Peyer's patch (tissue), 4 donors: ENCODE measurements around the gene PCDHGA8.
"Not testable (repeated sequence)": the region's sequence is repeated elsewhere in the genome, so short reads cannot be mapped to it uniquely, and the experiment has no call there.

Experiments used
- POLR2A ChIP-seq, 2 donors: fragments of 450-650 bp; IDR thresholded peaks; one replicate each; pipeline ENCODE4 v1.5.1; 2017; ENCODE audit warnings: antibody characterized with exemption in 2 of 2, mild to moderate bottlenecking in 2 of 2, moderate library complexity in 2 of 2
- TF ChIP-seq, protein P1 (sequence below), 6 experiments: fragments of 450-650 bp in 4 of 6; fragments of 200-600 bp in 2 of 6; sonication (generic) in 1 of 6; IDR thresholded peaks; one replicate each; pipeline ENCODE4 v1.5.1; 2017 to 2019; ENCODE audit warnings: antibody characterized with exemption in 6 of 6, mild to moderate bottlenecking in 3 of 6, moderate library complexity in 1 of 6

DNA sequence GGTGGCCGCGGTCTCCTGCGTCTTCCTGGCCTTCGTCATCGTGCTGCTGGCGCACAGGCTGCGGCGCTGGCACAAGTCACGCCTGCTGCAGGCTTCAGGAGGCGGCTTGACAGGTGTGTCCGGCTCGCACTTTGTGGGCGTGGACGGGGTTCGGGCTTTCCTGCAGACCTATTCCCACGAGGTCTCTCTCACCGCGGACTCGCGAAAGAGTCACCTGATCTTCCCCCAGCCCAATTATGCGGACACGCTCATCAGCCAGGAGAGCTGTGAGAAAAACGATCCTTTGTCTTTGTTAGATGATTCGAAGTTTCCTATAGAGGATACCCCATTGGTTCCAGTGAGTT lies 22.8 kb downstream of the PCDHGA8 start:
- TF ChIP-seq, protein P1, sequence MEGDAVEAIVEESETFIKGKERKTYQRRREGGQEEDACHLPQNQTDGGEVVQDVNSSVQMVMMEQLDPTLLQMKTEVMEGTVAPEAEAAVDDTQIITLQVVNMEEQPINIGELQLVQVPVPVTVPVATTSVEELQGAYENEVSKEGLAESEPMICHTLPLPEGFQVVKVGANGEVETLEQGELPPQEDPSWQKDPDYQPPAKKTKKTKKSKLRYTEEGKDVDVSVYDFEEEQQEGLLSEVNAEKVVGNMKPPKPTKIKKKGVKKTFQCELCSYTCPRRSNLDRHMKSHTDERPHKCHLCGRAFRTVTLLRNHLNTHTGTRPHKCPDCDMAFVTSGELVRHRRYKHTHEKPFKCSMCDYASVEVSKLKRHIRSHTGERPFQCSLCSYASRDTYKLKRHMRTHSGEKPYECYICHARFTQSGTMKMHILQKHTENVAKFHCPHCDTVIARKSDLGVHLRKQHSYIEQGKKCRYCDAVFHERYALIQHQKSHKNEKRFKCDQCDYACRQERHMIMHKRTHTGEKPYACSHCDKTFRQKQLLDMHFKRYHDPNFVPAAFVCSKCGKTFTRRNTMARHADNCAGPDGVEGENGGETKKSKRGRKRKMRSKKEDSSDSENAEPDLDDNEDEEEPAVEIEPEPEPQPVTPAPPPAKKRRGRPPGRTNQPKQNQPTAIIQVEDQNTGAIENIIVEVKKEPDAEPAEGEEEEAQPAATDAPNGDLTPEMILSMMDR (IDR thresholded peaks at IDR 0.05) = not testable (repeated sequence)
- not testable (repeated sequence) for TF ChIP-seq POLR2A (IDR thresholded peaks at IDR 0.05)
